Smooth muscle cell of the brain vasculature (primary cell): ENCODE data around the gene SMURF2.
"Not testable (repeated sequence)": the region's sequence is repeated elsewhere in the genome, so short reads cannot be mapped to it uniquely, and the experiment has no call there.

ENCODE experiments used
- DNase-seq: peaks from one replicate; pipeline ENCODE4 v3.0.0-alpha.2; 2012; ENCODE audit warnings: low read depth, low spot score

SMURF2 gene

DNA sequence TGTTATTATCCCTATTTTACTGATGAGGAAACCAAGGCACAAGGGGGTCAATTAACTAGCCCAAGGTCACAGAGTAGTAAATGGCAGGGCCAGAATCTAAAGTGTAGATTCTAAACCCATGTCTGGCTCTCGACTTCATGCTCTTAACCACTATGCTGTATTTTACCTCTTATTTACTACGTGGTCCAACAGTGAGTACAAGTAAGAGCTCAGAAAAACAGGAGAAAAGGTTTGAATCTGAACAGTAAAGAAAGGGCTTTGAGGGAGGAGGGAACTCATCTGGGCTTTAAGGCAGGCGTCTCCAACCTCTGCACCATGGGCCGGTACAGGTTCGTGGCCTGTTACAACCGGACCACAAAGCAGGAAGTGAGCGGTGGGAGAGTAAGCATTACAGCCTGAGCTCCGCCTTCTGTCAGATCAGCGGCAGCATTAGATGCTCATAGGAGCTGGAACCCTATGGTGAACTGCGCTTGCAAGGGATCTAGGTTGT, 62.9 kb downstream of the SMURF2 start:
- no peak for DNase-seq

DNA sequence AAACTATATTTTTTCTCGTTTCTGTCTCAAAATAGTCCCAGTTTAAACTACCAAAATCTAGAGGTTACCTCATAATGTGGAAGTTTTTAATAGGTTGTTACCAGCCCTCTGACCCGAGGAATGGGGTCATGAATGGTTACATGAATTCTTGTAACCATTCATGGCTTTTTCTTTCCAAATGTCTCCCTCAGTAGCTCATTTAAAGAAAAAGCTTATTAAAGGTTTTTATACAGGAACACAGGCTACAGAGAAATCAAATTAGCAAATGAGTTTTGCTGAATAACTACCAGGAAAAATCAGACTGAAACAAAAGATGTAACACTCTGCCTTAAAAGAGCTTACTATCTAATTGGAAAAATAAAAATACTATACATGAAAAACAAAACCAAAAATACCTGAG, 63.4 kb downstream of the SMURF2 start:
- no peak for DNase-seq

DNA sequence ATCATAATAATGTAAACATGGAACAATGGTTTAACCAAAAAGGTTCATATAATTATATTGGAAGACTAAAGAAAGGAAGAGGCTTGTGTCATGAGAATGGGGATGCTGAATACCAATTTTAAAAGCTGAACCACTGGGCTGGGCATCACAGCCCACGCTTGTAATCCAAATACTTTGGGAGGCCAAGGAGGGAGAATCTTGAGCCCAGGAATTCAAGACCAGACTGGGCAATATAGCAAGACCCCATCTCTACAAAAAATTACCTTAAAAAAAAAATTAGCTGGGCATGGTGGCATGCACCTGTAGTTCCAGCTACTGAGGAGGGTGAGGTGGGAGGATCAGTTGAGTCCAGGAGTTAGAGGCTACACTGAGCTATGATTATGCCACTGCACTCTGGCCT, 65.1 kb downstream of the SMURF2 start:
- DNase-seq = no peak

DNA sequence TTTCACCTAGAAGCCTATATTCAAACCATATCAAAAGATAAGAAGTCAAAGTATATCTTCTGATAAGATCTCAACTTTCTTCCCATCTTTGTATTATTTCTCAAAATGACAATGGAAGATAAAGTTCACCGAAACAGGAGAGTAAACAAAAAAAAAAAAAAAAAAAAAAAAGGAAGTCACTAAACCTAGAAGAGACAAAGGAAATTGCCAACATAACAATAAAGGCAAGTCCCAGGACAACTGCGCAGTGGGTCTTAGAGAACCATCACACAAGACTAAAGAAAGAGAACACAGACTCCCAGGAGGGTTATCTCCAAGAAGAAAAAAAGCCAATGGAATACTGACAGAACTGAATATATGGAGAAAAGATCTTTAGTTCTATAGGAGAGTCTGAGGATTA, 65.7 kb downstream of the SMURF2 start:
- DNase-seq = no peak

DNA sequence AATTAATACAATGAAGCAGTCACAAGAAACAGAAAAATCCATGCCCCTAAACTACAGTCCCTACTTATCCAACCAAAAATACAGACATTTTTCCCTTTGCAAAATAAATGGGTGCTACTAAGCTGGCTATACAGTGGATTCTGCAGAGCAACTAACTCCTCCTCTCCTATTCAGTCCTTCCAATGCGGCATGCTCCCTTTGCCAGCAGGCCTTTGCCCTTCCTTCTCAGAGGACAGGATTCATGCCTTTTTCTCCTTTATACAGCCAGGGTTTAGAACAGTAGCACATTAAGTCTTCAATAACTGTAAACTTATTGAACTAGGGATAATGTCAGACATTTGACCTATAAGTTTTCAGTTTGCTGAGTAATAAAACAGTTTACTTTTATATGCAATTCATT, 70.2 kb downstream of the SMURF2 start:
- no peak for DNase-seq

DNA sequence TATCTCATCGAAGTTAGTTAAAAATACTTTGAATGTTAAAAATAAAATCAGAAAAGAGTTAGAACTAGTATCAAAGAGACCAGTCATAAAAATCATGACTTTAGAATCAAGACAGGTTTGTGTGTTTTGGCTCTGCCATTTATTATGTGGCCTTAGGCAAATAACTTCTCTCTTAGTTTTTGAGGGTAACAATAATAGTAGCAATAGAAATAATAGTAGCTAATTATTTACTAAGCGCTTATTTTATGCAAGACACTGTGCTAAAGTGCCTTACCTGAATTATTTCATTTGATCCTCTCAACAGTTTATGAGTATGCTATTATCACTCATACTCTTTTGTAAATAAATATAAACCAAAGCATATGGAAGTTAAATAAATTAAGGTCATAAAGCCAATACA, 77.0 kb downstream of the SMURF2 start:
- no peak for DNase-seq

DNA sequence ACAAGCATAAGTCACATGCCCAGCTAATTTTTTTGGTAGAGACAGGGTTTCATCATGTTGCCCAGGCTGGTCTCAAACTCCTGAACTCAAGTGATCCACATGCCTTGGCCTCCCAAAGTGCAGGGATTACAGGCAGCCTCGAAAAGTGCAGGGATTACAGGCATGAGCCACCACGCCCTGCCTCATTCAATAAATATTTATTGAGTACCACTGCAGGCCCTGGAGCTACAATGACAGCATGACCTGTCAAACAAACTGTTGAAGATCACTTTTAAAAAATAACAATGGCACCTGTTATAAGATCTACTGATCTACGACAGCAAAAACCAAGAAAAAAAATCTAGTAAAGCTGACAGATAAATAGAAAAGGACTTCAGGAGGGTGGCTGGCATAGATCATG, 79.1 kb downstream of the SMURF2 start:
- no peak for DNase-seq

DNA sequence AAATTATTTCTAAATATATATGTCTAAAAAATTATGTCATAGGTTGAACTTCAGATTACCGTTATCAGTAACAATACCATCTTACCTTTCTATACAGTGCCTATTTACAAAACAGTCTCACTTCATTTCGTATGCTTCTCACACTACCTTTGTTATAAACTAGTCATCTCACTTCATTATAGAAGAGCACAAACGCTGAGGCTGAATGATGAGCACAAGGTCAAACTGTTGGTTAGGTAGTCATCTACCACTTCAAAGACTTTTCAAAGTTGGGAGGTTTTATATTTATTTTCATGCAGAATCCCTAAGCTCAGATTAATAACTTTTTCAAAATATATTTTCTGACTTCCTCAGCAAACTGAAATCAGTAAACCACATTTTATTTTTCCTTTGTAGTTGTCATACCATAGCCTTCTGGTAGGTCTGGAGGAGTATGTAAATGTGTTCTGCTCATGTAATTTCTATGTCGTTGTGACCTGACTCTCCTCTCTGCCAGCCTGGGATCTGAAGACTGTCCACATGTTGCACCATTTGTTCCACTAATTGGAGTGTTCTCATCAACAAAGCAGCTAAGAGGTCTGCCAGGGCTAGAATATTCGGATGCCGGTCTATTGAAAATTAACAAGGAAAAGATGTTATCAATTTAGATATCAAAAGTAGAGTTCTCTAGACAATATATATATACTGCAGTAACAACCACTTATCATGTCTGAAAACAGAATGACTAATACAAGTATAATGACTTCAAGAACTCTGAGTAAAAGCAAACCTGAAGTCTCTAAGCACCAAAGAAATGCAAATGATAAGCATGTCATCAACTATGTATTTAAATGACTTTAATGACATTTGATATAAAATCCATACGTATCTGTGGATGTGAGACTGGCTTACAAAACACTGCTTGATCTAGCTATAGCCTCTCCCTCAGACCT, 81.5 kb downstream of the SMURF2 start:
- DNase-seq = no peak

DNA sequence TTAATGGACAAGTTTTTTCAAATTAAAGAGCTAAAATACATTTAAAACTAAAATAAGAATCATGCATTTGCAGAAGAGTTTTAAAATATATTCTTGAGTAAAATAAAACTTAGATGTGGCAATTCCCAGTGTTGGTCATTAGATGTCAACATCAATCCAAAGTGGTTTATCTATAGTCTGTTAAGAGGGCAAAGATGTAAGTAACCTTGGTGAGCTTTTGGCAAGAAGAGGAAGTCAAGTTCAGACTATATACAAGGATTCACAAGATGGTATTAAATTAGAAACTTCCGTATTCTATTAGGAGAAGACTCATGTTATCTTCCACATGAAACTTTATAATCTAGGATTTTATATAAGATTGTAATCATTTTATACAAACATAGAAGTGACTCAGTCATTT, 82.2 kb downstream of the SMURF2 start:
- no peak for DNase-seq

DNA sequence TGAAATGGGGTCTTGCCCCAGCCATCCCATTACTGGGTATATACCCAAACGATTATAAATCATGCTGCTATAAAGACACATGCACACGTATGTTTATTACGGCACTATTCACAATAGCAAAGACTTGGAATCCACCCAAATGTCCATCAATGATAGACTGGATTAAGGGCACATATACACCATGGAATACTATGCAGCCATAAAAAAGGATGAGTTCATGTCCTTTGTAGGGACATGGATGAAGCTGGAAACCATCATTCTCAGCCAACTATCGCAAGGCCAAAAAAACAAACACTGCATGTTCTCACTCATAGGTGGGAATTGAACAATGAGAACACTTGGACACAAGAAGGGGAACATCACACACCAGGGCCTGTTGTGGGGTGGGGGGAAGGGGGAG, 85.1 kb downstream of the SMURF2 start:
- not testable (repeated sequence) for DNase-seq

DNA sequence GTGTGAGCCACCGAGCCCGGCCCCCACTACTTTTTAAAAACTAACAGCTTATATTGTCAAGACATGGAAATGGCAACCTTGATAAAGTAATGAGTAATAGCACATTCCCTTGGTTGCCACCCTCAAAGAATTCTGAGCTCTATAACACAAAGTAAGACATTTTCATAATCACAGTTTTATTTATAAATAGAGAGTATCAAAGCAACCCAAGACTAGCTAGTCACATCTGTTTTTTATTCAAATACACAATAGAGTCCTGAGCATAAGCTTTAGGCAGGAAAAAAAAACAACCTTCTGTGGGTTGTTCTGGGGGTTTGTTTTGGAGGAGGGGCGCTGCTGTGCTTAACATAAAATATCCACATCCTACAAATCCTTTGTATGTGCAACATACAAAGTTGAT, 86.7 kb downstream of the SMURF2 start:
- no peak for DNase-seq

DNA sequence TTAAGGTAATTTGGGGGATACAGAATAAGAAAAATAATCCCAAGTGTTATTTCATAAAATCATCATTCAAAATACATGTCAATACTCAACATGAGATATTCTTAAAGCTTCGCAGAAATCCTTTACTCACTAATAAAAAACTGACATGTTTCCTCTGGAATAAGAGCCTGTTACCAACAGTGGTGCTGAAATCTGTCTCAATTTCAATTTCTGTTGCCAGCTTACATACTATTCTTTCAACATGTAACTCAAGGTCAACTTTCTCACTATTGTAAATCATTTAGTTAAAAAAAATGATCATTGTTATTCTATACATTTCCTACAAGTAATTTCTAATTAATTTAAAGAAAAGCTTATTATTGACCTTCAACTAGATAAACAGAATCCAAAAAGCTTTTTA, 87.5 kb downstream of the SMURF2 start:
- no peak for DNase-seq

DNA sequence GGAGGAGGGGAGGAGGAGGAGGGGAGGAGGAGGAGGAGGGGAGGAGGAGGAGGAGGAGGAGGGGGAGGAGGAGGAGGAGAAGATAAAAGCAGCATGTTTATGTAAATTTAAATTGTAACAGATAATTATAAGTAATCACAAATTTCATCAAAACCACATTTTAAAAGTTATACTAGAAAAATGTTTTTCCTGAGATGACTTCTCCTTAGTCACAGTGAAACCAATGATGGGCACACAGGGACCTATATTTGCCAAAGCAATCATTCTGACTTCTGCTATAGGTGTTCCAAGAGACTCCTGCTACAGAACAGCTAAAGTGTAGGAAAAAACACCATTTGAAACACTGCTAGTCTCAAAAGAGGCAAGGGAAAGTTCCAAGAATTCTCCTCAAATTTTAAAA, 88.9 kb downstream of the SMURF2 start:
- no peak for DNase-seq

DNA sequence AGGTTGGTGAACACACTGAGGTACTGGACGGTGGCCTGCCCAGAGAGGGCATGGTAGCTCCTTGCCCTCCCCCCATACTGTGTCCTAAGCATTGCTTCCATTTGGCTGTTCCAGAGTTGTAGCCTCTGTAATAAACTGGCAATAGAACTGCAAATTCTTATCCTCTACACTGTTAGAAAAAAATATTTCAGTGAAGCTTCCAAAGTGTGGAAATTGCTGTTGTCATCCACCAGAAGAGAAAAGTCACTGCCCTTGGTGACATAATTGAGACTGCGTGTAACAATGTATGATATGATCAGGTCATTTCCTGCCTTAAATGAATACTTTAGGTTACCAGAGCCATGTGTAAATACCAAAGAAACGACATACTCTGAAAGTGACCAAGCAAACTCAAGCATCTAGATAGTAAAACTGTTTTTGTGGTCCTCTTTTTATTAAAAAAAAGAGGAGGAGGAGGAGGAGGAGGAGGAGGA, 89.4 kb downstream of the SMURF2 start:
- DNase-seq = no peak

DNA sequence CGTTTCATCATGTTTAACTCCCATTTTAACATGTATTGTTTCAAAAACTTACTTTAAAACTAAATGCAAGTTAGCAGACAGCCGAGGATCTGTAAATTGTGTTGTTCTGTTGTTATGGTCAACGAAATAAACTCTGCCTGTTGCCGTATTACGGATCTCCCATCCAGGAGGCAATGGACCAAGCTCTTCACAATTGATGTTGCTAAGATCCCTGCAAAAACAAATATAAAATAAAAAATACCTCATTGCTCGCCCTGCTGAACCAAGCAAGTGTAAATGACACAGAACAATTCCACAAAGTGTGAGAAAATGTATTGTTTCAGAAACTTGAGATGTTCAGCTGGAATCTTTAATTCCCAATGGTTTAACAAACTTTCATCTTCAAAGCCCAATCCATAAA, 90.4 kb downstream of the SMURF2 start:
- no peak for DNase-seq

DNA sequence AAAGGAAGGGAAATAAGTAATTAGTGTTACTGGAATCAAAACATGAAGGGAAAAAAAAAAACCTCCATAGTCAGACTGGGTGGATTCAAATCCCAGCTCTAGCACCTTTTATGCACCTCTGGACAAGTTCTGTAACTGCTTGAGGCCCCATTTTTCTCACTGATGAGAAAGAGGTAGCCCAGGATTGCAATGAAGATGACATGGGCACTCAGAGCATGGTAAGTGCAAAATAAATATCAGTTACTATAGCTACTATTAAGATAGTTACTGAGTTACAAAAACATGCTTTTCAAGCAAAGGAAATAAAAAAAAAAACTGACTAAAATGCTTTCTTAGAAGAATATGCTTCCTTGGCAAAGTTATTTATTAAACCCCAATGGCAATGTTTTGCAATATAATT, 96.5 kb downstream of the SMURF2 start:
- no peak for DNase-seq

DNA sequence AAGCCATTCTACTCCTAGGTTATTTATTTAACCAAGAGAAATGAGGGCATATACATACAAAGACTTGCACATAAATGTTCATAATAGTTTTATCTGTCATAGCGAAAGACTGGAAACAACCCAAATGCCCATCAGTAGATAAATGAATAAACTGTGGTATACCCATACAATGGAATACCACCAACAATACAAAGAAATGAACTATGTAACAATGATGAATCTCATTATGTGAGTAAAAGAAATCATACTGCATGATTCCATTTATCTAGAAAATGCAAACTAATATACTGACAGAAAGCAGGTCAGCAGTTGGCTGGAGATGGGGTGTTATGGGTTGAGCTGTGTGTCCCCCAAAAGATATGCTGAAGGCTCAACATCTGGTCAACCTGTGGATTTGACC, 98.0 kb downstream of the SMURF2 start:
- no peak for DNase-seq

DNA sequence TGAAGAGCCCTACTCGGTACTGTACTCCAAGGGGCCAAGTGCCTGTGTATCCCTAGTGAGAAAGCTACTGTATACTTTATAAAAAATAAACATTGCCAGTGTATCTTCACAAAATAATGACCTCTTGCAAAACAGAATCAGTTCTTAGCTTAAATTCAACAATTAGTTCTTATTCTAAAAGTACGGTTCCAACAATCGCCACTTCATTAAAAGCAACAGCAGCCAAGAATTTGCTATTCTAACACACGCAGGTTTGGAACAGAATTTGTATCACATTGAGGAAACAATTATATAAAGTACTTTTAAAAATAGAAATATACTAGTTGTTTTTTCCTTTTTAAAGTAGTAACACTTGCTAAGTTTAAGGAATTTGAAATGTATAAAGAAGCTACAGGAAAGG, 106.8 kb downstream of the SMURF2 start:
- no peak for DNase-seq

DNA sequence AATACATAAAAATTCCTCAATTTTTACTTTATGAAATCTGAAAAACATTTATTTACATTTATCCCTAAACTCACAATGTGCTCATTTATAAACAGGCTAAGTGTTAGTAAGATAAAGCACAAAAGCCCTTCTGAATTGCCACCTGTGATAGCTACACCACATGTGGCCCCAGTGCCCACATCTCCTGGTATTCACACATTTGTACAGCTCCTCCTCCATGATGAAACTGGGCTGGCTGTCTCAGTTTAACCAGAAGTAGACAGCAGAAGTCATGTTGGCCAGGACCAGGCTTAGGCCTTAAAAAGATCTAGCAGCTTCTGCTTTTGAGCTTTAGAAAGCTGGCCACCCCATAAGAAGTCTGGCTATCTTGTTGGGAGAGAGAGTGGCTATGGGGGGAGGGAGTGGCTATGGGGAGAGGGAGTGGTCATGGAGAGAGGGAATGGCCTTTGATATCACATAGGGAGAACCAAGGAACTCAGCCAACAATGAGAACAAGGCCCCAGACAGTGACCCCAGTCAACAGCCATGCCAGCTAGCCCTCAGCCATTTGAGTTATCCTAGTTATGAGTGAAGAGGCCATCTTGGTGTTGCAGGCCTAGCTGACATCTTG, 108.0 kb downstream of the SMURF2 start:
- no peak for DNase-seq

DNA sequence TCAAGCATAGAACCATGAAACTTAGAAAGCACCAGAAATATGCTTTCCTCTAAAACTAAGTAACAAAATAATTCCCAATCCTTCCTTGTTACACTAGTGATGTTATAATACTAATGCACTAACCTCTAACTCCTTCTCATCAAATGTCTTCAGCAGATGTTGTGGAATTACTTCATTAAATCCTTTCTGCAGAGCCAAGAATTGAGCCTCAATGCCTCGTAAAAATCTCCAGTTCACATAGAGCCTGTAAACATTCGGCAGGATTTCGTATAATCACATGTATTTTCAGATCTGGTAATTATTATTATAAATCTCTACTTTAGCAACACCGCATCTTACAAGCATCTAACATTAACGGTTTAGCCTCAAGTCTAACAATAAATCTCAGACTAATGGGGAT, 110.6 kb downstream of the SMURF2 start:
- DNase-seq = no peak

DNA sequence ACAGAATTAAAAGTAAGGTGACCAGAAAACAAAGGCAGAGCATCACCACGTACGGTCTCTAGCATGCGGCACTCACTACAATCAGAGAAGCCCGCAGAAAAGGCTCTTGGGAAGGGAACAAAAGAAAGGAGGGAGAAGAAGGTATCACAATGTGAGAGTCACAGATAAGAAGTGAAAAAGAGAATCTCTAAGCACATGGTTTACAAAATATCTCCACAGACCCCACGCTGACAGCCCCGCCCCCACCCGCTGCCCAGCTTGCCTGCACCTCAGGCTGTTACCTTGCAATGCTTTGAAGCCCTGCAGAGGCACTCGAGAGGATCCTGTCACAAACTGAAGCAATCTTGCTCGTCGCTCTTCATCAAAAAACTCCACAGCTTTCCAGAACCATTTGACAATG, 114.8 kb downstream of the SMURF2 start:
- no peak for DNase-seq

DNA sequence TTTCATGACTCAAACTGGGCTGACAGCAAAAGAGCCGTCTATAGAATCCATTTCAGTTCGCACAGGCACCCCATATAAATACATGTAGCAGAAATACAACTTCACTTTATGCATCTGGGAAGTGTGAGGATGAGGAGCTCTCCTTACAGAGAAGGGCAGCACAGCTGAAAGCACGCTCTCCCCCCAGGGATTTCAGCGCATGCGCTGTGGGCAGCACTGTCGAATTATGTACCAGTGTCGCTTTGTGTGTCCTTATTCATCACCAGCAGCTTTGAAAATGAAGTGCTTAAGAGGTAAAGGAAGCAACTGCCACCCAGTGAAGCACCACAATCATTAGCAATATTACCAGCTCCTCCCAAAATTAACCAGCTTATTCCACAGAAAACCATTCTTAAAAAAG, 115.4 kb downstream of the SMURF2 start:
- no peak for DNase-seq

DNA sequence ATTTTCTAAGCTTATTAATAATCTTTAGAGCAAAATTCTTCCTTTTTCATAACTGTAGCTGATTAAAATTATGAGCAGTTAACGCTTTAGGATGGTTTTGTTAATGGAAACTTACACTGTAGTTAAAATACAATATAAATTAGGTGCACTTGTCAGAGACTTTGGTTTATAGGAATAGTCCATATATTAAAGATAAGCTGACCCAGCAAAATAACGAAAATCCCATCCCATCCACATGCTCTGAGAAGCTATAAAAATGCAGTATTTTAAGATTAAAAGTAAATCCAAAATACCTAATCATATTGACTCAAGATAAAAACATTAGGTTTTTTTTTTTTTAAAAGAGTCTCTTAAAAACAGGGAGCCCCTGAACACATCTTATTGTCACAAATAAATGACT, 117.4 kb downstream of the SMURF2 start:
- DNase-seq = no peak
